GM12878 (cell line): ENCODE data around the gene MCAT. TPM values are rescaled to one million over a fixed set of nuclear protein-coding genes. Genes with fewer than 3 reads are reported as not detected.

Experiments used
- ETV6 ChIP-seq, 2 experiments: fragments of 450-650 bp in 1 of 2; IDR thresholded peaks in 1 of 2; conservative IDR thresholded peaks in 1 of 2; 2 replicates each; pipeline ENCODE4 v1.6.1; 2014; ENCODE audit warnings: antibody characterized with exemption in 1 of 2, borderline replicate concordance in 1 of 2, low read depth in 1 of 2, mild to moderate bottlenecking in 1 of 2, moderate library complexity in 1 of 2
- EZH2 ChIP-seq: IDR thresholded peaks from 2 replicates; pipeline ENCODE4 v1.6.1; 2012; ENCODE audit warnings: low read depth, mild to moderate bottlenecking, control low read depth, inconsistent platforms, low read length, borderline replicate concordance; ENCODE audit not compliant: control insufficient read depth
- KAT2A ChIP-seq: conservative IDR thresholded peaks from 2 replicates; pipeline ENCODE4 v1.6.1; 2011; ENCODE audit warnings: low read depth, low read length; ENCODE audit not compliant: control insufficient read depth
- MAX ChIP-seq: IDR thresholded peaks from 2 replicates; pipeline ENCODE4 v1.6.1; 2012; ENCODE audit warnings: low read depth, low read length, improper control_type of control experiment
- MYB ChIP-seq: fragments of 150-350 bp; IDR thresholded peaks from 2 replicates; pipeline ENCODE4 v1.6.1; 2014; ENCODE audit warnings: mild to moderate bottlenecking, low read depth, low read length, borderline replicate concordance
- MYC ChIP-seq: IDR thresholded peaks from 2 replicates; pipeline ENCODE4 v1.6.1; 2011; ENCODE audit warnings: mild to moderate bottlenecking, low read length, moderate library complexity, inconsistent platforms; ENCODE audit not compliant: insufficient read depth, insufficient replicate concordance, insufficient read length, severe bottlenecking
- NFYA ChIP-seq: IDR thresholded peaks from 2 replicates; pipeline ENCODE4 v1.6.1; 2011; ENCODE audit warnings: low read depth, mild to moderate bottlenecking, low read length, improper control_type of control experiment, borderline replicate concordance
- NR2C1 ChIP-seq: fragments of 450-650 bp; IDR thresholded peaks from 2 replicates; pipeline ENCODE4 v1.6.1; 2017; ENCODE audit warnings: antibody characterized with exemption, mild to moderate bottlenecking, moderate library complexity
- RB1 ChIP-seq: fragments of 450-650 bp; formaldehyde crosslinking; IDR thresholded peaks from 2 replicates; pipeline ENCODE4 v1.6.1; 2017; ENCODE audit warnings: mild to moderate bottlenecking, borderline replicate concordance
- SMAD1 ChIP-seq: fragments of 450-650 bp; IDR thresholded peaks from 2 replicates; pipeline ENCODE4 v1.6.1; 2018; ENCODE audit warnings: mild to moderate bottlenecking, low read depth; ENCODE audit not compliant: partially characterized antibody
- STAT3 ChIP-seq: IDR thresholded peaks from 2 replicates; pipeline ENCODE4 v1.6.1; 2011; ENCODE audit warnings: low read depth, low read length, improper control_type of control experiment
- TAF1 ChIP-seq: IDR thresholded peaks from 2 replicates; pipeline ENCODE4 v1.6.1; 2011; ENCODE audit warnings: mild to moderate bottlenecking, low read depth, low read length, borderline replicate concordance
- TCF3 ChIP-seq: IDR thresholded peaks from 2 replicates; pipeline ENCODE4 v1.6.1; 2012; ENCODE audit warnings: low read depth, mild to moderate bottlenecking, low read length, borderline replicate concordance; ENCODE audit not compliant: insufficient read depth
- TCF7 ChIP-seq: IDR thresholded peaks from 2 replicates; pipeline ENCODE4 v1.6.1; 2014; ENCODE audit warnings: antibody characterized with exemption, borderline replicate concordance
- WRNIP1 ChIP-seq: IDR thresholded peaks from 2 replicates; pipeline ENCODE4 v1.6.1; 2011; ENCODE audit warnings: low read depth, low read length, improper control_type of control experiment, borderline replicate concordance
- YBX1 ChIP-seq: fragments of 450-650 bp; IDR thresholded peaks from 2 replicates; pipeline ENCODE4 v1.6.1; 2016; ENCODE audit warnings: antibody characterized with exemption
- YY1 ChIP-seq: IDR thresholded peaks from 2 replicates; pipeline ENCODE4 v1.6.1; 2011; ENCODE audit warnings: low read depth, mild to moderate bottlenecking, low read length
- ZNF24 ChIP-seq: fragments of 450-650 bp; IDR thresholded peaks from 2 replicates; pipeline ENCODE4 v1.6.1; 2017; ENCODE audit warnings: antibody characterized with exemption, mild to moderate bottlenecking
- ZNF592 ChIP-seq: fragments of 450-650 bp; IDR thresholded peaks from 2 replicates; pipeline ENCODE4 v1.6.1; 2017; ENCODE audit warnings: mild to moderate bottlenecking, moderate library complexity
- polyA plus RNA-seq, 11 experiments: library from polyadenylated mRNA; depleted of rRNA in 4 of 11; unstranded in 6 of 11; stranded (reverse) in 5 of 11; fragments of >200 nt; fragmentation: Nextera tagmentation in 4 of 11; fragmentation: Illumina TruSeq in 1 of 11; extraction: Ambion mirVana in 4 of 11; extraction: Trizol in 1 of 11; gene quantifications; 1 replicate in 1 of 11; 2 replicates in 10 of 11; pipeline versions ENCODE4 v1.2.1 to v1.2.3, GENCODE V29; 2011 to 2016; ENCODE audit warnings: inconsistent platforms in 2 of 11, missing spikeins in 2 of 11, low read depth in 1 of 11
- total RNA-seq, 4 experiments: library from RNA; depleted of rRNA in 3 of 4; stranded (reverse); fragments of >200 nt in 3 of 4; fragmentation: Illumina TruSeq in 1 of 4; extraction: Trizol in 1 of 4; gene quantifications; 2 replicates each; pipeline versions ENCODE4 v1.2.1 to v1.2.3, GENCODE V29; 2013 to 2021
- TF ChIP-seq, protein P1 (sequence below): fragments of 450-650 bp; IDR thresholded peaks from 2 replicates; pipeline ENCODE4 v1.6.1; 2018; ENCODE audit warnings: mild to moderate bottlenecking, low read depth, moderate library complexity; ENCODE audit not compliant: partially characterized antibody

Gene MCAT
- total and polyA plus RNA-seq, 10 of the 15 experiments (the other 5 are each of a cell fraction or from before 2014, with no cell fraction given), result 3.6 to 29.1 (median 19.3) TPM

DNA sequence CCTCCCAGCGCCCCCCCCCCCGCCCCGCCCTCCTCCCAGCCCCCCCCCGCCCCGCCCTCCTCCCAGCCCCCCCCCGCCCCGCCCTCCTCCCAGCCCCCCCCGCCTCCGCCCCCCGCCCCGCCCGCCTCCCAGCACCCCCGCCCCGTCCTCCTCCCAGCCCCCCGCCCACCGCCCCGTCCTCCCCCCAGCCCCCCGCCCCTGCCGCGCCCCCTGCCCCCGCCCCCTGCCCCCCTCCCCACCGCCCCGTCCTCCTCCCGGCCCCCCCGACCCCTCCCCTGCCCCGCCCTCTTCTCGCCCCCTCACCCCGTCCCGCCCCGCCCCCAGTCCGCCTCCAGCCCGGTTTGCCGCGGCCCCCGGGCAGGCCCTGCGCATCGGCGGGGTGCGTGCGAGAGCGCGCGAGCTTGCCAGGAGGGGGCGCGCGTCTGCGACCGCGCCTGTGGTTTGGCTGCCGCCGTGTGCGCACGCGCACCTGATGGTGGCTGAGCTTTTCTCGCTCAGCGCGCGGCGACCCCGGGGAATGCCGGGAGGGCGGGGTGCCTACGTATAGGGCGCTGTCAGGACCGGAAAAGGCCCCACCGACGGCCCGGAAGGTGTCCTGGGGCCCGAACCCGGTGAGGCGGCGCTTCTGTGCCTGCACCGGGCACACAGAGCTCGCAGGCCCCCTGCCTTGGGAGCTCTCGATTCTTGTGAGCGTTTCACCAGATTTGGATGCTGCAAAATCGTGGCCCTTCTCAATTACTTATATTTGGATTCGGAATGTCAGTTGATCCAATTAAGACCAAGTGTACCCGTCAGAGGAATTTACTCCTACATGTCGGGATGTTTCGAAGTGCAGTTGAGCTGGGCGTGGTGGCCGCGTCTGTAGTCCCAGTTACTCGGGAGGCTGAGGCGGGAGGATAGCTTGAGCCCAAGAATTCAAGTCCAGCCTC is 44.2 kb upstream of the MCAT start (continued):
- TF ChIP-seq MAX (peak; percentile 42; the same call in 1 of the 2 replicates), EZH2 (no peak), RB1 (peak; percentile 91), ZNF24 (no peak), ZNF592 (peak; percentile 74; the same call in 1 of the 2 replicates), MYB (no peak), TAF1 (peak; percentile 72; the same call in 1 of the 2 replicates), NFYA (no peak), MYC (no peak), TCF7 (no peak), YY1 (peak; percentile 53; the same call in 1 of the 2 replicates), NR2C1 (peak; percentile 95), STAT3 (no peak), YBX1 (no peak), WRNIP1 (0 out of 2 replicates have a peak, but pooled peaks have one; percentile 90), TCF3 (no peak), SMAD1 (peak; percentile 69), ETV6 (conservative IDR thresholded peaks at IDR 0.05 in 1 of 2, IDR thresholded peaks at IDR 0.05 in 1 of 2; ENCODE audit: borderline replicate concordance in 1 of 2, low read depth in 1 of 2) (no peak), KAT2A (no peak)
- TF ChIP-seq, protein P1, sequence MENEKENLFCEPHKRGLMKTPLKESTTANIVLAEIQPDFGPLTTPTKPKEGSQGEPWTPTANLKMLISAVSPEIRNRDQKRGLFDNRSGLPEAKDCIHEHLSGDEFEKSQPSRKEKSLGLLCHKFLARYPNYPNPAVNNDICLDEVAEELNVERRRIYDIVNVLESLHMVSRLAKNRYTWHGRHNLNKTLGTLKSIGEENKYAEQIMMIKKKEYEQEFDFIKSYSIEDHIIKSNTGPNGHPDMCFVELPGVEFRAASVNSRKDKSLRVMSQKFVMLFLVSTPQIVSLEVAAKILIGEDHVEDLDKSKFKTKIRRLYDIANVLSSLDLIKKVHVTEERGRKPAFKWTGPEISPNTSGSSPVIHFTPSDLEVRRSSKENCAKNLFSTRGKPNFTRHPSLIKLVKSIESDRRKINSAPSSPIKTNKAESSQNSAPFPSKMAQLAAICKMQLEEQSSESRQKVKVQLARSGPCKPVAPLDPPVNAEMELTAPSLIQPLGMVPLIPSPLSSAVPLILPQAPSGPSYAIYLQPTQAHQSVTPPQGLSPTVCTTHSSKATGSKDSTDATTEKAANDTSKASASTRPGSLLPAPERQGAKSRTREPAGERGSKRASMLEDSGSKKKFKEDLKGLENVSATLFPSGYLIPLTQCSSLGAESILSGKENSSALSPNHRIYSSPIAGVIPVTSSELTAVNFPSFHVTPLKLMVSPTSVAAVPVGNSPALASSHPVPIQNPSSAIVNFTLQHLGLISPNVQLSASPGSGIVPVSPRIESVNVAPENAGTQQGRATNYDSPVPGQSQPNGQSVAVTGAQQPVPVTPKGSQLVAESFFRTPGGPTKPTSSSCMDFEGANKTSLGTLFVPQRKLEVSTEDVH, result peak; percentile 50
